Measurements from ENCODE around the gene HNRNPA1.

DNA sequence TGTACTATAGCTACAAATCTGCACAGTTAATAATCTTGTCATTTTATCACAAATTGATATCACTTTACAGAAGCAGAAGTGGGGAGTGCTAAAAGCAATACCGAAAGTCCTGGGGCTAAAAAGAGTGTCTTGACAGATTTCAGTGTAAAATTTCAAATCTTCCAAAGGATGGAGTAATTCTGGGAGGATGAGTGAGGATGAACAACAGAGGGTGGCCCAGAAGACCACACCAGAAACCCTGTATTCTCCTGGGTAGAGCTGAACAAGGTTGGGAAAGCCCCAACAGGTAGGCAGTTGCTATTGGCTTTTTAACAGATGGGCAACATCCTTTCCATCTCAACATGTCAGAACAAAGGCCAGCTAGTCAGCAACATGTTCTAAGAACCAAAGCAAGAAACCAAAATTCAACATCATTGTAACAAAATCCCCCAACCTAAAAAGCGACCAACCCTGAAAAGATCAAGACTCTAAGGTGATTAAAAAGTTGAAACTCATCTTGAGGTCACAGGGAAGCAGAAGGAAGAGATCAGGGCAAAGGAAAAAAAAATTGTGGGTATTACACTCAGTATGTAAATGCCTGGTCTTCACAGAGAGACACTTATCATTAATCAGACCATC lies 39.4 kb upstream of the HNRNPA1 start:
- TF ChIP-seq, protein P1, sequence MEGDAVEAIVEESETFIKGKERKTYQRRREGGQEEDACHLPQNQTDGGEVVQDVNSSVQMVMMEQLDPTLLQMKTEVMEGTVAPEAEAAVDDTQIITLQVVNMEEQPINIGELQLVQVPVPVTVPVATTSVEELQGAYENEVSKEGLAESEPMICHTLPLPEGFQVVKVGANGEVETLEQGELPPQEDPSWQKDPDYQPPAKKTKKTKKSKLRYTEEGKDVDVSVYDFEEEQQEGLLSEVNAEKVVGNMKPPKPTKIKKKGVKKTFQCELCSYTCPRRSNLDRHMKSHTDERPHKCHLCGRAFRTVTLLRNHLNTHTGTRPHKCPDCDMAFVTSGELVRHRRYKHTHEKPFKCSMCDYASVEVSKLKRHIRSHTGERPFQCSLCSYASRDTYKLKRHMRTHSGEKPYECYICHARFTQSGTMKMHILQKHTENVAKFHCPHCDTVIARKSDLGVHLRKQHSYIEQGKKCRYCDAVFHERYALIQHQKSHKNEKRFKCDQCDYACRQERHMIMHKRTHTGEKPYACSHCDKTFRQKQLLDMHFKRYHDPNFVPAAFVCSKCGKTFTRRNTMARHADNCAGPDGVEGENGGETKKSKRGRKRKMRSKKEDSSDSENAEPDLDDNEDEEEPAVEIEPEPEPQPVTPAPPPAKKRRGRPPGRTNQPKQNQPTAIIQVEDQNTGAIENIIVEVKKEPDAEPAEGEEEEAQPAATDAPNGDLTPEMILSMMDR (IDR thresholded peaks at IDR 0.05) = no peak
- TF ChIP-seq POLR2A (IDR thresholded peaks at IDR 0.05) = no peak

Measured in thyroid gland (tissue), 4 donors.